ENCODE results near the gene FAAH2.
"Not testable (repeated sequence)": the region's sequence is repeated elsewhere in the genome, so short reads cannot be mapped to it uniquely, and the experiment has no call there.

FAAH2 gene

GRCh38 chrX:57380026-57380796 is 93.7 kb downstream of the FAAH2 start:
- DNase-seq, result no peak

GRCh38 chrX:57394162-57394561 is 107.7 kb downstream of the FAAH2 start:
- DNase-seq, result not testable (repeated sequence)

DNA sequence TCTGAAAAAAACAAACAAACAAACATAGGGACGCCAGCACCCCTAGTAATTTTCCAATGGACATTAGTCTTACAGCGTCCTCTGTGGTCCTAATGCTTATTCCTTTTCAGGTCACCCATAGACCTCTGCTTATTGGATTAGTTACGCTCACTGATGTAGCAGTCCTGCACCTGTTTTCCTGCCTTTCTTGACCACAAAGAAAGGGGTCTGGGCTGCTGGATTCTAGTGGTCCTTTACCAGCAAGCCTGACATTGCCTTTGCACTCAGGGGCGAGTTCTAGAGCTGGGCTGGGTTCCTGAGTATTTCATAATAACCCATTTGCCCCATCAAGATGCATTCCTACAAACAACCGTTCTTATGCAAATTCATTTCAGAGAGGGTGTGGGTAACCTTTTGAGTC is 116.7 kb downstream of the FAAH2 start:
- not testable (repeated sequence) for DNase-seq

DNA sequence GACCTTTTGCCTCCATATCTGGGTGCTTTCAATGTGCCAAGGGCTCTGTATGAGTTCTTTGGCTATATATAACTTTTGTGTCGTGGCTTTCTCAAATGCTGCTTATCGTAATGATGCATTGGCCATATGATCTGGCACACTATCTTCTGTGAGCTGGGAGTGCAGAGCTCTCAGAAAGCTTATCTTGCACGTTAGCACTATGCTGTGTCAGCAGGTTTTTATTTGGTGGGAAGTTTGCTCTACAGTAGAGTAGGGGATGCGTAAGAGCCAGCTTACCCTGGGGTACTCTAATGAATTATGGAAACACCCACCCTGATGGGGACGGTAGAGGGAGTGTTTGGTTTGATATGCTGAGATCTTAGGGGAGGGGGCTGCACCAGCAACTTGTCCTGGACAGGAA is 119.6 kb downstream of the FAAH2 start:
- DNase-seq, result no peak

DNA sequence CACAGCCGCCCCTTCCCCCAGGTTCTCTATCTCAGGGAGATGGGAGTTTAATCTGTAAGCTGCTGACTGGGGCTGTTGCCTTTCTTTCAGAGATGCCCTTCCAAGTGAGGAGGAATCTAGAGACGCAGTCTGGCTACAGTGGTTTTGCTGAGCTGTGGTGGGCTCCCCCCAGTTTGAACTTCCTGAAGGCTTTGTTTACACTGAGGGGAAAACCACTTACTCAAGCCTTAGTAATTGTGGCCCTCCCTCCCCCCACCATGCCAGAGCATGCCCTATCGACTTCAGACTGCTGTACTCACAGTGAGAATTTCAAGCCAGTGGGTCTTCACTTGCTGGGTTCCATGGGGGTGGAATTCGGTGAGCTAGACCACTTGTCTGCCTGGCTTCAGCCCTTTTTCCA is 131.3 kb downstream of the FAAH2 start:
- no peak for DNase-seq

GRCh38 chrX:57422289-57422688 is 135.8 kb downstream of the FAAH2 start:
- DNase-seq, result no peak

GRCh38 chrX:57422790-57423189 is 136.3 kb downstream of the FAAH2 start:
- no peak for DNase-seq

- DNase-seq, result no peak
Observed at GRCh38 chrX:57445076-57445475, 158.6 kb downstream of the FAAH2 start.

DNA sequence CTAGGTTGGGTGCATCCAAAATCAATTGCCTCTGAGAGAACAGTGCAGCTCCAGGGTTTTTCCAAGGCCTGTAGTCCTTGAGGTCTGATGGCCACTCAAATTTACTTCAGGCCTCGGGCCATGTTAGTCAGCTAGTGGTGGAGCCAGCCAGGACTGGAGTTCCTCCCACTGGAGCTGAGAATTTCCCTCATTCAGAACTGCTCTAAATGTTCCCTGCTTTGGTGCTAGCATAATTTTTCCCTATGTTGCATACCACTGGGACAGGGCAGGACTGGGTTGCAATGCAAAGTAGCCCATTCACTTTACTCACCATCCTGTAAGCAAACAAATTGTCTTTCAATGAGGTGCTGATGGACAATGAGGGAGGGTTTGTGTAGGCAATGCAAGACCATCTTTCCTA is 159.3 kb downstream of the FAAH2 start:
- DNase-seq, result no peak

DNA sequence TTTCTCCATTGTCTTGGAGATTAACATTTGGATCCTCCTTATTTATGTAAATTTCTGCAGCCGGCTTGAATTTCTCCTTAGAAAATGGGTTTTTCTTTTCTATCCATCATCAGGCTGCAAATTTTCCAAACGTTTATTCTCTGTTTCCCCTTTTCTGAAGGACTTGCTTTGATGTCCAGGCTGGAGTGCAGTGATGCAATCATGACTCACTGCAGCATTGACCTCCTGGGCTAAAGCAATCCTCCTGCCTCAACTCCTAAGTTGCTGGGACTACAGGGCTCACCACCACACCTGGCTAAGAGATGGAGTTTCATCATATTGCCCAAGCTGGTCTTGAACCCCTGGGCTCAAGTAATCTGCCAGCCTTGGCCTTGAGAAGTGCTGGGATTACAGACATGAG is 161.3 kb downstream of the FAAH2 start:
- DNase-seq, result no peak

GRCh38 chrX:57451426-57452020 is 165.0 kb downstream of the FAAH2 start:
- no peak for DNase-seq

DNA sequence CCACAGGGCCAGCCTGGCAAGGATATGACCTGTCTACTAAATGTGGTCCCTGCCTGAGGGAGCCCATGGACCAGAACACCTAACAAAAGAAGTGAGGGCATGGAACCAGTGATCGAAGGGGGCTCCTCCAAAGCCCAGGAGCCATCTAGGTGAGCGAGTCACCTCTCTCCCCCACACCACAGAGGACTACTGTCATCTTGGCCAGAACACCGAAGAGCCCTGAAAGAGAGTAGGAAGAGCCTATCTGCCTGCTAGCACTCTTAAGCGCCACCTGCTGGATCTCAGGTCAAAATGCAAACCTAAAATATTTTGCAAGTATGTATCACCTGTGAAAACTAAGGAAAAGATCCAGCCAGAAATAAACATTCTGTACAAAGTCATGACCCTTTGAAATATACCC is 167.4 kb downstream of the FAAH2 start:
- DNase-seq, result peak in 1 of 2 experiments; percentile 28

DNA sequence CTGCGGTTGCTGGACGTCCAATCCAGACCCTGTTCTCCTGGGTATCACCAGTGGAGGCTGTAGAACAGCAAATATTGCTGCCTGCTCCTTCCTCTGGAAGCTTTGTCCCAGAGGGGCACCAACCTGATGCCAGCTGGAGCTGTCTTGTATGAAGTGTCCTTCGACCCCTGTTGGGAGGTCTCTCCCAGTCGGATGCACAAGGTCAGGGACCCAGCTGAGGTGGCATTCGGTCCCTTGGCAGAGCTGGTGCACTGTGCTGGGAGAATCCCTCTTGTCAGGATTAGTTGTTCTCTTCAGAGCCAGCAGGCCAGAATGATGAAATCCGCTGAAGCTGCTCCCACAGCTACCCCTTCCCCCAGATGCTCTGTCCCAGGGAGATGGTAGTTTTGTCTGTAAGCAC is 195.0 kb downstream of the FAAH2 start:
- DNase-seq, result no peak

DNA sequence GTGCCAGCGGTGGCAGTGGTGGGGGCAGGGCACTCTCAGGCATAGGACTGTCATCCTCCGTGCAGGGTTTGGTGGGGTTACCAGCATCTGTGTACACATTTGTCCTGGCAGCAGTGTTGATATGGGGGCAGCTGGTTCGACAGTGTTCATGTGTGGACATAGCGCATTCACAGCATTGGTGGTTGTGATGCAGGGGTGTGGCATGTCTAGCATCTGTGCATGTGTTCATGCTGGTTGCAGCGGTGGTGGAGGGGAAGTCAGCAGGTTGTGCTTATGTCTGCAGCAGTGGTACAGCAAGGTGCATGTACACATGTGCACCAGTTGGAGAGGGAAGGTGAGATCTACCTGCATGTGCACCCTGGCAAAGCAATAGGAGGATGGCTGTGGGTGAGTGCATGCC is 230.0 kb downstream of the FAAH2 start:
- no peak for DNase-seq

DNA sequence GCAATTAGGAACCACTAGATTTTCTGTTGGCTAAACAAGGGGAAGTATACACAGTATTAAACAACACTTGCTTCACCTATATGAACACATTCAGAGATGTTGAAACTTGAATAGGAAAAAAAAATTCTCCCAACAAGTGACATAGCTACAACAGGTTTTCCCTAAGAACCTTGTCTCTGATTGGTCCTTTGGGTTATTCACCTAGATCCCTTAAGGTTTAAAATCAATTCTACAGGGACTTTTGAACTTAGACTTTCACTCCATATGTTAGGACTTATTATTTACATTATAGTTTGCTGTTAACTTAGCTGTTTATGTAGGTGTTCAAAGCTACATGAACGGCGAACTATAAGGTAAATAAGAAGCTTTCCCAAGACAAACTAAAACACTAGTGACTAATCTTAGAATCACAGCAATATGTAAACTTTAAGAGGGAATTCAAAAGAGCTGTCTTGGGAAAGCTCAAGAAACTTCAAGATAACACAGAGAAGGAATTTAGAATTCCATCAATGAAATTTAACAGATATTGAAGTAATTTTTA is 233.1 kb downstream of the FAAH2 start:
- no peak for DNase-seq

- peak in 1 of 2 experiments; percentile 1 for DNase-seq
Observed at GRCh38 chrX:57528670-57529255, 242.3 kb downstream of the FAAH2 start.
